Effector CD4-positive, alpha-beta T cell (primary cell): ENCODE results near the gene AADAC.
"Not testable (repeated sequence)": the region's sequence is repeated elsewhere in the genome, so short reads cannot be mapped to it uniquely, and the experiment has no call there.

Experiments used
- DNase-seq: peaks from one replicate; pipeline ENCODE4 v3.0.0-alpha.2; 2020

The AADAC gene

DNA sequence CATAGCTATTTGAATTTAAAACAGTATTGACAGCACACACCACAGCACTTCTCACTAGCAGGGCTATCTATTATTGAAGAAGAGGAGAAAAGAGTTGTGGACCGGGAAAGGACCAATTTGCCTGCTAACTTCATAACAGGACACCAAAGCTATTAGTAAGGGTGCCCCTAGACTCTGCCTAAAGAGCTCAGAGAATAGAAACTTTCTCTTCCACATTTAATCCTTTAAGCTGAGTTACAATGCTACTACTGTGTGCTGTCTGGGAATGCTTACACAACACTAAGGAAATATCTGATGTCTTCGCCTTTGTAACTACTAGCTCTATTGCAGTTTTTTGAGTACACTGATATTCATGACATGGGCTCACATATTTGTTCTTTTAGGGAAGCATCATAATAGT lies 13.5 kb upstream of the AADAC start:
- no peak for DNase-seq

GRCh38 chr3:151804267-151804666 lies 9.6 kb upstream of the AADAC start:
- DNase-seq, result no peak

GRCh38 chr3:151806838-151807237 lies 7.1 kb upstream of the AADAC start:
- no peak for DNase-seq

DNA sequence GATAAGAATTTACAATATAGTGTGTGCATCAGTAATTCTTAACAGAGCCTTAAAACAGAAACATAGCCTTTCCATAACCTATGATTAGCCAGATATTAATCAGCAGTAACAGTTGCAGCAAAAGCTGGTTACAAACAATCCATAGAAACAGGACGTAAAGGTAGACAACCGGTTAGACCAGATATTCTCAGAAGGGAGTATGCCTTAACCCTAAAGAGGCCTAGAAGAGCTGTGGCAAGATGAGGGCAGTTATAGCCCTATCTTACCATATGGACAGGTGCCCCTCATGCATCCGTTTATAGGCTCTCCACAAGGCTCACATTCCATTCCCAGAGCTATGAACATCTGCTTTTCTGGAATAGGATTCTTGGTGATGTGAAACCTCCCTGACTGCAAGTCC lies 5.0 kb upstream of the AADAC start:
- not testable (repeated sequence) for DNase-seq

GRCh38 chr3:151811474-151811873 lies 2.4 kb upstream of the AADAC start:
- no peak for DNase-seq

- no peak for DNase-seq
Observed at GRCh38 chr3:151814588-151814987, 672 bp downstream of the AADAC start.

GRCh38 chr3:151816091-151816604 lies 2.2 kb downstream of the AADAC start:
- no peak for DNase-seq

GRCh38 chr3:151817473-151817872 lies 3.6 kb downstream of the AADAC start:
- no peak for DNase-seq

- DNase-seq, result no peak
Observed at GRCh38 chr3:151818361-151818760, 4.4 kb downstream of the AADAC start.

GRCh38 chr3:151819910-151820309 lies 6.0 kb downstream of the AADAC start:
- no peak for DNase-seq

- DNase-seq, result no peak
Observed at GRCh38 chr3:151827816-151828215, 13.9 kb downstream of the AADAC start.

- DNase-seq, result no peak
Observed at GRCh38 chr3:151835751-151836525, 22.0 kb downstream of the AADAC start.

GRCh38 chr3:151837057-151837456 lies 23.1 kb downstream of the AADAC start:
- no peak for DNase-seq

- DNase-seq, result no peak
Observed at GRCh38 chr3:151838574-151839312, 24.8 kb downstream of the AADAC start.

DNA sequence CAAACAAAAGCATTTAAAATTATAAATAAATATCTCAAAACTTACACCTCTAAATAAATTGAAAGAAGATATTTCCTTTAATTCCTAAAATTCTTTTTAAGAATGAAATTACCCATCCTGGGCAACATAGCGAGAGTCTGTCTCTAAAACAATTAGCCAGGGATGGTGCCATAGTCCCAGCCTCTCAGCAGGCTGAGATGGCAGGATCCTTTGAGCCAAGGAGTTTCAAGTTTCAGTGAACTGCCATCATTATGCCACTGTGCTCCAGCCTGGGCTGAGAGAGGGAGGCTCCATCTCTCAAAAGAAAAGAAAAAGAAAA lies 25.4 kb downstream of the AADAC start:
- no peak for DNase-seq

- DNase-seq, result no peak
Observed at GRCh38 chr3:151841801-151842200, 27.9 kb downstream of the AADAC start.

DNA sequence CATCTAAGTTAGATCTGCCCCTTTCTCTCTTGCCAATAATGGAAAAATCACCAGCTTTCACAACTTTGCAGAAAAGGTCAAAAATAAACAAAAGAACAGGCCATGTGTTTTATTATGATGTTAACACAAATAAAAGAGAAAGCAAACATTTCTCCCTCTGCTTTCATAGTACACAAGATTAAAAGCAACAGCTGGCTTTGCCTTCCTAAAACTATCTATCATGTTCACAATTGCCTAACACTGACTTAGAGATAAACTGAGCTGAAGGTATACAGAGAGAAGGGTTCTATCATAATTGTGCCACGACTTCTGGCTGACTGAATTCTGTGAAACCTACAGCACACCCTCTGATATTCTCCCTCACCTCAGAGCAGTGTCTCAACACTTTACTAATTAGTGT lies 29.4 kb downstream of the AADAC start:
- DNase-seq, result no peak

- DNase-seq, result no peak
Observed at GRCh38 chr3:151845306-151845905, 31.5 kb downstream of the AADAC start.

DNA sequence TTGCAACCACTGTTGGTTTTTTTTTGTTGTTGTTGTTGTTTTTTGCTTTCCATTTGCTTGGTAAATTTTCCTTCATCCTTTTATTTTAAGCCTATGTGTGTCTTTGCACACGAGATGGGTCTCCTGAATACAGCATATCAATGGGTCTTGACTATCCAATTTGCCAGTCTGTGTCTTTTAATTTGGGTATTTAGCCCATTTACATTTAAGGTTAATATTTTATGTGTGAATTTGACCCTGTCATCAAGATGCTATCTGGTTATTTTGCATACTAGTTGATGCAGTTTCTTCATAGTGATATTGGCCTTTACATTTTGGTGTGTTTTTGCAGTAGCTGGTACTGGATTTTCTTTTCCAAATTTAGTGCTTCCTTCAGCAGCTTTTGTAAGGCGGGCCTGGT lies 36.1 kb downstream of the AADAC start:
- not testable (repeated sequence) for DNase-seq

- no peak for DNase-seq
Observed at GRCh38 chr3:151852074-151852811, 38.3 kb downstream of the AADAC start.

DNA sequence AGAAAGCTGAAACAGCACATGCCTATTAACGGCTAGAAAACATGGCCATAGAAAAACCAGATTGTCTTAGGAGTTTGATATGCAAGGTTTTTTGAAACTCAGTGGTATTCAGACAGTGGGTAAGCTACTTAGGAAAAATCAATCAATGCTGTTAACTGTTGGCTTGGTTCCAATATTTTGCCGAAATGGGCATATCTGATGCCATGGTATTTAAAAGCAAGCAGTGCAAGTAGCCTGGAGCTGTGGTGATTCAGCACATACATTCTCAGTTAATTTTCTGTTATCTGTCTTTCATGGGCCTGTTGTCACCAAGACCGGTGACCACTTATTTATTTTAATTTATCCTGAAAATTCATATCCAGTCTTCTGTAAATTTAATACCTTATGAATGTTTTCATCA lies 42.2 kb downstream of the AADAC start:
- no peak for DNase-seq

DNA sequence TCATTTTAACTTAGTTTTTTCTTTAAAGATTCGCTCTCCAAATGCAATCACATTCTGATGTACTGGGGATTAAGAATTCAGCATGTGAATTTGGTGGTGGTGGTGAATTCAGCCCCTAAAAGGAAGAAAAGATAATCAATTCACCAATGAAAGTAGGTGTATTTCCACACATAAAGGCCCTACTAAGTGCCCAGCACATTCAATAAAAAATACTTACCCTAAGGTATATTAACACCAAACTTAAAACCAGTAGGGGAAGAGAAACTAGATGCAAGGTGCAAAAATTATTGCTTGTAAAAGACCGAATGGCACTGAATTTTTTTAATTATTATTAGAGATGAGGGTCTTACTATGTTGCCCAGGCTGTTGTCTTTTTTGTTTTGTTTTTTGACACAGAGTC lies 42.7 kb downstream of the AADAC start:
- DNase-seq, result no peak

DNA sequence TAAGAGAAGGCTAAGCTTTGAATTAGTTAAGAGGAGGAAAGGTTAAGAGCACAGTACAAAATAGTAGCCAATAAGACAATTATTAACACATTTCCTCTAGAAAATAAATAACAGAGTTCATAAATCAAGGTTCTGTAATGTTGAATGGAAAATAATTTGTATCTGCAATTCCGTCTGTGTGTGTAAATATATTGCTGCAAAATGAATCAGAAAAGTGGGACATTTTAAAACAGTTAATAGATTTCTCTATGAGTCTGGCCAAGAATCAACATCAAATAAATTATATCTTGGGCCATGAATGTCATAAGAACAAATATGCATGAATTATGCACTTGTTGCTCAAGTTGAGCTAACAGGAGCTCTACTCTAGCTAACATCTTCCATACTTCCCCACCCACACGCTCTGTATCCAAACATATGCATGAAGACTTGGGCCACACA lies 45.3 kb downstream of the AADAC start:
- no peak for DNase-seq
